T-helper 2 cell treated with Interferon-gamma antibody and Interleukin-4, amounts not matched to agents 100 ng/mL and 5 ng/mL, for 36 hours (primary cell): ENCODE measurements around the gene RAB34. TPM values are rescaled to one million over a fixed set of nuclear protein-coding genes. Genes with fewer than 3 reads are reported as not detected.
"Not testable (repeated sequence)": the region's sequence is repeated elsewhere in the genome, so short reads cannot be mapped to it uniquely, and the experiment has no call there.

ENCODE experiments used
- intact Hi-C: fragments of 100-400 bp; cut with micrococcal nuclease; formaldehyde crosslinking; loops from one replicate; pipeline ENCODE4 v1.15.1; 2023
- total RNA-seq: library from RNA; stranded (reverse); gene quantifications from 2 replicates; pipeline ENCODE4 v1.2.3, GENCODE V29; 2022

The RAB34 gene
- total RNA-seq, 1 donor from 2014 or later, result 10.4 TPM

GRCh38 chr17:28747051-28747691 is 29.5 kb upstream of the RAB34 start:
- intact Hi-C loops, result no loop called here

GRCh38 chr17:28746611-28747050 is 29.0 kb upstream of the RAB34 start:
- intact Hi-C loops, result no loop called here

- intact Hi-C loops, result no loop called here
Observed at GRCh38 chr17:28745786-28746411, 28.2 kb upstream of the RAB34 start.

DNA sequence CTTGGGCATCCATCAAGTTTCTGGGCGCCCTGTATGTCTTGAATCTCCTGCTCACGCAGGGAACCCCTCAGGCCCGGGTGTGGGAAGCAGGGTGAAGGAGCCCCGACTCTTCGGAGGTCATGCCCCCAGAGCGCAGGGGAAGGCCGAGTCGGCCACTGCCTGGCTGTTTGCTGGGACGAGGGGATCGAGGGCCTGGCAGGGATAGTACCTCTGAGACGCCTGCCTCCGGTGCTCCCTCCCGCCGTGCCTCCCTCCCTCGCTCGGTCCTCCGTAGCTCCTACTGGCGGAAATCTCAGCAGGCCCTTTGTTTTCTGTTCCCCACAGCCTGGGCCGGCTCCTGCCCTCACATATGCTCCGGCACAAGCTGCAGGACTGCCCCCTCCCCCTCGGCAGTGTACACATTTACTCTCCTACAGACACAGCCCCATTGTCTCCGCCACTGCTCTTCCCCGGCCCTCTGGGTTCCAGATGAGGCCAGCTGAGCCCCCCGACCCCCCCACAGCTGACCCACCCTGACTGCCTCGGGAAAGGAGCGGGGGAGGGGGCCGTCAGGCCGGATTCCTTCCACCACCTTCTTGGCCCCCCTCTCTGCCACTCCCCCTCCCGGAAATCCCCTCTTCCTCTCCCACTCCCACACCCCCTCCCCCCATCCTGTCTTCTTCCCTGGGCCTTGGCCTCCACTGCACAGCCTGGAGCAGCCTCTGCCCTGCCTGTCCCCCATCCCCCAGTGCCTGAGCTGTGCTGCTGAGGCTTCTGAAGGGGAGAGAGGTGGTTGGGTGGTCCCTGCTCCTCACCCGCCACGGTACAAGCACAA is 27.5 kb upstream of the RAB34 start:
- intact Hi-C loops, result loop anchor here (1.0 kb wide), 1 partner anchor 17 kb away; the partner anchor contains the start of gene NEK8

DNA sequence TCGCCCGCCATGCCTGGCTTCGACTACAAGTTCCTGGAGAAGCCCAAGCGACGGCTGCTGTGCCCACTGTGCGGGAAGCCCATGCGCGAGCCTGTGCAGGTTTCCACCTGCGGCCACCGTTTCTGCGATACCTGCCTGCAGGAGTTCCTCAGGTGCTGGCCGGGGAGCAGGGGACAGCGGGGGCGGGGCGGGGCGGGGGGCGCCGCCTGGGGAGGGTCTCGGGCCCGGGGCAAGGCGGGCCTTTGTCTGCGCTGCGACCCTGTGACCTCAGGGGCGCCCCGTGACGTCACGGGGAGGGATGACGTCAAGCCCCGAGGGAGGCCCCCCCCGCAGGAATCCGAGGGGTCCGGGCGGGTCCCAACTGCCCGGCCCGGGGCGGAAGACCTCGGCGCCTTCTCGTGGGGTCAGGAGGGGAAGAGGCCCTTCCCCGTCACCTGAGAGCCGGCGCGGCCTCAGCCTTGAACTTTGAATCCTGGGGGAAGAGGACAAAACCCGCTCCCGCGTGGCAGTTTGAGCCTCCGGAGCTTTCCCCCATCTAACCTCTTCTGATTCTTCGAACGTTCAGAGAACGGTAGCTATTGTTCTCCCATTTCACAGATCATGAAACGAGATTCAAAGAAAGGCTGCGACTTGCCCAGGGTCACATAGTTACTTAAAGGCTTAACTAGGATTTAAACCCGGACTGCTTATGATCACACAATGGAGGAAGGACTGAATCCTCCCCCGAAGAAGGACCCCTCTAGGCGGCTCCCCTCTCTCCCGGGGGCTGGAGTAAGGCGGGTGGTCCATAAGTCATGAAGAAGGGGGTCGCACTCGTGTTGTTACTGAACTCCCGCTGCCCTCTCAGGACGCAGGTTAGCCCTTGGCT is 26.7 kb upstream of the RAB34 start:
- intact Hi-C loops, result loop anchor here (1.0 kb wide), 1 partner anchor 16 kb away; the partner anchor contains the start of gene NEK8

GRCh38 chr17:28743243-28744103 is 25.8 kb upstream of the RAB34 start, which contains the start of gene TRAF4:
Gene TRAF4, plus strand, starts transcription at chr17:28744011. Its CDS starts 102 bp downstream, at chr17:28744113.
- intact Hi-C loops, result loop anchor here (1.0 kb wide), 2 partner anchors 15 to 183 kb away; partner anchors contain the start of gene NEK8

- intact Hi-C loops, result no loop called here
Observed at GRCh38 chr17:28741358-28742349, 24.0 kb upstream of the RAB34 start.

DNA sequence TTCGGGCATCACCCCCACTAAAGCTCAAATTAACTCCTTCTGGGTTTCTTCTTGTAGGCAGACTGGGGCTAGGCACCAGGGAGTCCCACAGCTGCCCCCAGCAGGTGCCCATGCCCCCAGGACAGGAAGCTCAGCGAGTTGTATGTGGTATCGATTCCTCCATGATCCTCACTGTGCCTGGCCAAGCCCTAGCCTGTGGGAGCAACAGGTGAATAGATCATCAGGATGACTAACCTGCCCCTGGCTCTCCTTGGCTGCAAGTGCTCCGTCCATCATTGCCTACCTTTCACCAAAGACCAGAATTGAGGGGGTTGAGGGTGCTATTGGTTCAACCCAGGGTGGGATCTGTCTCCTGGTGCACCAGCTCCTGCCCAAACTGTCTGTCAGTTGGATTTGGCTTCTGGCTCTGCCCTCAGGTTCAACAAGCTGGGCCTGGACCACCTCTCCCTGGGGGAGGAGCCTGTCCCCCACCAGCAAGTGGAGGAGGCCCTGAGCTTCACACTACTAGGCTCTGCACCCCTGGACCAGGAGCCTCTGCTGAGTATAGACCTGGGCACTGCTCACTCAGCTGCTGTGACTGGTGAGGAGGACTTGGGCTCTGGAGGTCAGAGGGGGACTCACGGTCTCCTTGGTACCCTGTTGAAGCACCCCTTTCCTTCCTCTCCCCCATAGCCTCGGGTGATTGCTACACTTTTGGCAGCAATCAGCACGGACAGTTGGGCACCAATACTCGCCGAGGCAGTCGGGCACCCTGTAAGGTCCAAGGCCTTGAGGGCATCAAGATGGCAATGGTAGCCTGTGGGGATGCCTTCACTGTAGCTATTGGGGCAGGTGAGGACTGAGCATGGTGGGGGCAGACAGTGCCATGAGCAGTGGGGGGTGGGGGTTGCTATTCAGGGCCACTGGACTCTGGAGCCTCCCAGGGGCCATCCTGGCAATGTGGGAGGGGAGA is 23.0 kb upstream of the RAB34 start:
- intact Hi-C loops, result no loop called here

DNA sequence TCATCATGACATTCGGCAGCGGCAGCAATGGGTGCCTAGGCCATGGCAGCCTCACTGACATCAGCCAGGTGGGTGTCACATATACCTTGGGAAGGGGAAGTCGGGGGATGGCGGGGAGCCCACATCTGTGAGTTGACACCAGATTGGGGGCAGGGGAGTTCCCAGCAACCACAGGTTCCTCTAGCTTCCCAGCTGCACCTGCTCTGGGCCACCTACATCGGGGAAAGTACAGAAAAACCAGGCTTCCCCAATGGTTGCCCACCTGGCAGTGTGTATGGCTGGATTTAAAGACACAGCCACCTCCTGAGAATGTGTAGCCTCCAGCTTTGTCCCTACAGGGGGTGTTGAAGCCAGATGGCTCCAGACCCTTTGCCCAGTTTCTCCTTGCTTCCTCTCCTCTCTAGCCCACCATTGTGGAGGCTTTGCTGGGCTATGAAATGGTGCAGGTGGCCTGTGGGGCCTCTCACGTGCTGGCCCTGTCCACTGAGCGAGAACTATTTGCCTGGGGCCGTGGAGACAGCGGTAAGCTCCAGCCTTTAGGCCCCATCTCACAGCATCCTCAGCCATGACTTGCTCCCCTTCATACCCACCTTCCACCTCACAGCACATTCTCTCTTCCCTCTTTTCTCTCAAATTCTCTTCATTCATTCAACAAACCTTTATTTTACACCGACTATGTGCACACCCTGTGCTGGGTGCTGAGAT is 21.2 kb upstream of the RAB34 start:
- intact Hi-C loops, result no loop called here

DNA sequence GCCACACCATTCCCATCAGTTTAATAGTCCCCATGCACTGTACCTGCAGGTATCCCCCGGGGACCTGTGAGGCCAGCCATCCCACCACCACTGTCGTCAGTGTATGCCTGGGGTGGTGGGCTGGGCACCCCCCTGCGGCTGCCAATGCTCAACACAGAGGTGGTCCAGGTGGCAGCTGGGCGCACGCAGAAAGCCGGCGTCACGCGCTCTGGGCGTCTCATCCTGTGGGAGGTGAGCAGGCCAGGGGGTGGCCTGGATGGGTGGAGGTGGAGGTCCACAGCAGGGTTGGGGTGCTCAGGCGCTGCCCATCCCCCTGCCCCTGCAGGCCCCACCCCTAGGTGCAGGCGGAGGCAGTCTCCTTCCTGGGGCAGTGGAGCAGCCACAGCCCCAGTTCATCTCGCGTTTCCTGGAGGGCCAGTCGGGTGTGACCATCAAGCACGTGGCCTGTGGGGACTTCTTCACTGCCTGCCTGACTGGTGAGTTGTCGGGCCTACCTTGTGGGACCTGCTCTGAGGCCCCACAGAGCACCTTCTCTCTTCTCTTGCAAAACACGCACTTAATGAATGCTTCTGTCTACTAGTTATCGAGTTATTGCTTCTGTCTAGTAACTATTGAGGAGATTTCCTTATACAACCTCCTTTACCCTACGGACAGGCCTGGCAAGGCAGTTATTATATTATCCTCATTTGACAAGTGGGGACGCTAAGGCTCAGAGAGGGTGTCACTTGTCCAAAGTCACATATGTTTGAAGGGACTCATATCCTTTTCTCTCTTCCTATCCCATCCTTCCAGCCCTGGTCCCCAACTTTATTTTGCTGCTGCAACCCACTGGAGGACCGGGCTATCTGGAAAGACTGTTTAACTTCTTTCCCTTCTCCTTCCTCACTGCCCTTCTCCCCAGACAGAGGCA is 20.4 kb upstream of the RAB34 start:
- intact Hi-C loops, result no loop called here

- intact Hi-C loops, result no loop called here
Observed at GRCh38 chr17:28737316-28737715, 19.6 kb upstream of the RAB34 start.

DNA sequence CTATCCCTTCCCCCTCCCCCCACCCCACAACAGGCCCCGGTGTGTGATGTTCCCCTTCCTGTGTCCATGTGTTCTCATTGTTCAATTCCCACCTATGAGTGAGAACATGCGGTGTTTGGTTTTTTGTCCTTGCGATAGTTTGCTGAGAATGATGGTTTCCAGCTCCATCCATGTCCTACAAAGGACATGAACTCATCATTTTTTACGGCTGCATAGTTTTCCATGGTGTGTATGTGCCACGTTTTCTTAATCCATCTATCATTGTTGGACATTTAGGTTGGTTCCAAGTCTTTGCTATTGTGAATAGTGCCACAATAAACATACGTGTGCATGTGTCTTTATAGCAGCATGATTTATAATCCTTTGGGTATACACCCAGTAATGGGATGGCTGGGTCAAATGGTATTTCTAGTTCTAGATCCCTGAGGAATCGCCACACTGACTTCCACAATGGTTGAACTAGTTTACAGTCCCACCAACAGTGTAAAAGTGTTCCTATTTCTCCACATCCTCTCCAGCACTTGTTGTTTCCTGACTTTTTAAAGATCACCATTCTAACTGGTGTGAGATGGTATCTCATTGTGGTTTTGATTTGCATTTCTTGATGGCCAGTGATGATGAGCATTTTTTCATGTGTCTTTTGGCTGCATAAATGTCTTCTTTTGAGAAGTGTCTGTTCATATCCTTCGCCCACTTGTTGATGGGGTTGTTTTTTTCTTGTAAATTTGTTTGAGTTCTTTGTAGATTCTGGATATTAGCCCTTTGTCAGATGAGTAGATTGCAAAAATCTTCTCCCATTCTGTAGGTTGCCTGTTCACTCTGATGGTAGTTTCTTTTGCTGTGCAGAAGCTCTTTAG is 18.5 kb upstream of the RAB34 start:
- intact Hi-C loops, result not testable (repeated sequence)

DNA sequence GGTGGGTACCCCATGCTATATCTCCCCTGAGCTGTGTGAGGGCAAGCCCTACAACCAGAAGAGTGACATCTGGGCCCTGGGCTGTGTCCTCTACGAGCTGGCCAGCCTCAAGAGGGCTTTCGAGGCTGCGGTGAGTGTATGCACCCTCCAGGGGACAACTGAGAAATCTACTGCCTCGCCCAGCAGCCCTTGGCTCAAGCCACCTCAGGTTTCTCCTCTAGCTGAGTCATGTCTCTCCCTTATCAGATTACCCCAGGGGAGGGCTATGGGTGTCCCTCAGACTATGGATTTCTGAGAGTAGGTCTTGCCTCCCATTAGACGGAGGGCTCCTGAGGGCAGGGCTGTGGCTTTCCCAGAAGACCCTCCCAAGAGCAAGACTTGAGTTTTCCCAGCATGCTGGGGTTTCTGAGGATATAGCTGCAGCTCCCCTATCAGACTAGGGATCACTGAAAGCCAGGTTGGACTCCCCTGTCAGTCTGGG is 17.6 kb upstream of the RAB34 start:
- intact Hi-C loops, result no loop called here

- intact Hi-C loops, result no loop called here
Observed at GRCh38 chr17:28734712-28735241, 17.1 kb upstream of the RAB34 start.

- intact Hi-C loops, result no loop called here
Observed at GRCh38 chr17:28733346-28733745, 15.7 kb upstream of the RAB34 start.
